ENCODE measurements around the gene RPL18A.

Gene RPL18A

DNA sequence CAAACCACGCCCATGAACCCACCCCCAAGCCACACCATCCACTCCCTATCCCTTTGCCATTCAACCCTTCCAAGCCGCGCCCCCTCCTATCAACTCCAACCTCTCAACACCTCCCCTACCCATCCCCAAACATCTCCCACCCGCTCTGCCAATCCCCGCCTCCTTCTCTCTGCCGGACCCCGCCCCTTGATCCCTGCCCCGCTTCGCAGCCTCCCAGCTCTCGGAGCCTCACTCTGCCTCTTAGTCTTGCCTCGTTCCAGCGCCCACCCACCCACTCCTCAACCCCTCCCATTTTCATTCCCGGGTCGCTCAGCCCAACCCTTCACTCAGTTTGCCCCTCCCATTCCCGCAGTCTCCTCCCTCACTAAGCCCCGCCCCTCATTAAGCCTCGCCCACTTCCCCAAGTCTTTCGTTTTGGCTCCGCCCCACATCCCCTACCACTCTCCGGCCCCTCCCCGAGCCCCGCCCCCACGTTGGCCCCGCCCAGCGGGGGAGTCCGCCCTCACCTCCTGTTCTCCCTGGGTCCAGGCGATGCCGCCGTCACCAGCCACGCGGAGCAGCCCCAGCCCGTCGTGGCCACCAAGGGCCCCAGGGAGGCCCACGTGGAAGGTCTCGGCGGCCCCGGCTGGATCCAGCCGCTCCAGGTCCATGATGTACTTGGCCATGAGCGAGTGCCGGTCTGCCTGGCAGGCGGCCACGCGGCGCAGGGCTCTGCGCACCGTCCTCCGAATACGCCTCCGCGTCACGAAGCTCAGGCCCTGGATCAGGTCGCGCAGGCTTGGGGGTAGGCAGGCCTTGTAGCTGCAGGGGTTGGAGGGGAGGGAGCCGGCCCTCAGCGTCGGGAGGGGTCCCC lies 17.7 kb upstream of the RPL18A start:
- DNase-seq = peak; percentile 96

DNA sequence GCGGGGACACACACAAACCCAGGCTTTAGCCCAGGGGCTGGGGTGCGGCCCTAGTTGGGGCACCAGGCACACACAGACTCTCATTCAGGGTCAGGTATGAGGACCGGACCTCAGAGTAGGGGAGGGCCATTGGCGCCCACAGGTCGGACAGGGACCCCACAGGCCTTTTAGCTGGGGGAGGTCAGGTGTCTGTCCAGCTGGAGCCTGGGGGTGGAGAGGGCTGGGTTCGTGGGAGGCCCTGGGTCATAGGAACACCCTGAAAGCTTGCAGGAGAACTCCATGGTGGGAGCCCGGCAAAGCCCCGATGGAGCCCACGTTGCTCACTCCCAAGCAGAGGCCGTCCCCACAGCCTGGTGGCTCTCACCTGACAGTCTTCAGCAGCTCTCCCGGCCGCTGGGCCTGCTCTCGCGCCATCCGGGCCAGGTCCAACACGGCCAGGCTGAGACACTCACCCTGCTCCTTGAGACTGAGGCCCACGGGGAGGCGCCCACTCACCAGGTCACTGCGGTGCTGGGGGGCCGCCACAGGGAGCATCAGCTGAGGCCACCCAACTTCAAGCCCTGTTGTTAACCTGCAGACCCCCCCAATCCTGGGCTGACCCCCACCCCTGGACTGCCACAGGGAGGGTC lies 16.9 kb upstream of the RPL18A start:
- DNase-seq = no peak

DNA sequence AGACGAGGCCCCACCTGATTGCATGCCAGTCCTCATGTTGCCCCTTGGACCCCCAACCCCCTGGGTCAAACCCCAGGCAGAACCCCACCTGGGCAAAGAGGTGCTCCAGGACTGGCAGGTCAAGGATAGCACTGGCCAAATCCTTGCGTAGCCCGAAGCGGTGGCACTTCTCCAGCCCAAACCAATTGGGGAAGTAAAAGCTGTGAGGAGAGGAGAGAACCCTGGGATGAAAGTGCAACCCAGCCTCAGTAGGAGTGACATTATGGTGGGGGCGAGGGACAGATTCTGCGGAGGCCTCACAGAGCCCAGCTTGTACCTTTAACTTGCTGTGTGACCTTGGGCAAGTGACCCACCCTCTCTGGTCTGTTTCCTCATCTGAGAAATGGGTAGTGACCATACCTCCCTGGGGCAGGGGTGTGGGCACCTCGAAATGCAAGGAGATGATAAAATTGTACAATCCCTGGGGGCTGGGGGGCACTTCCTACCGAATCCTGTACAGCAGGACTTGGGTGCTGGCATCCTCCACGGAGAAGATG lies 16.4 kb upstream of the RPL18A start:
- no peak for DNase-seq

DNA sequence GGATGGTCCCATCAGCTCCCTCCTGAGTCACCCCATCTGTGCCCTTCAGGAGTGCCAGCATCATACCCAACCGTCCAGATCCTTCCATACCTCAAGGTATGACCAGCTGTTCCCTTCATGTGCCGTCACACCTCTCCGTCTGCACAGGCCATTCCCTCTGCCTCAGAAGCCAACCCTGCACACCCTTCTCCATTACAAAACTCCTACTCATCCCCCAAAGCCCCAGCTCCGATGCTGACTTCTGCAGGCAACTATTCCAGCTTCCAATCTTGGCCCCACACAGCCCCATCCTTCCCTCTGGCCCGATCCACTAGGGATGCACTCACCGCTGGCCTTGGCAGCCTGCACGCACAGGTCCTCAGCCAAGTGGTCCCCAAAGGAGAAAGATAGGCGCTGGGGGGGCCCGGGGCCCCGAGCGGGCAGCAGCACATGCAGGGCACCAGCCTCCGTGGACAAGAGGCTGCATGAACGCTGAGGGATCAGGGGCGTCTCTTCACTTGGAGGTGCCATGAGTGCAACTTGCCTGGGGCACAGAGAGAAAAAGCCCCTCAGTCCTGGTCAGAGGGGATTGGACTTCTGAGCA lies 15.7 kb upstream of the RPL18A start:
- no peak for DNase-seq

DNA sequence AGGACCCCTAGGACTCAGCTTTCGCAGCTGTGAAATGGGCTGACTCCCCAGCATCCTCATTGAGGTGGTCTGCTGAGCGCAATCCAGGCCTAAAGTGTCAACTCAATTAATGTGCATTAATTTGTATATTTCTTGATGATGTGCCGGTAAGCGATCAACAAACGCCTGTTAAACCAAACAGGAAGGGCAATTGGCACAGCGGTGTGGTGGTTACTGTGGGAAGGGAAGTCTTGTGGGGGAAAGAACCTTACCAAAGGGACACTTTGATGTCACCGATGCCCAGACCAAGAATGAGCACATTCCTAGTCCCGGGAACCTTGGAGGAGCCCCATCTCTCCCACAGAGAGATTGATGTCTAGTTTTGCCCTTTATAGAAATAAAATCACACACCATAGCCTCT lies 13.6 kb upstream of the RPL18A start:
- no peak for DNase-seq

DNA sequence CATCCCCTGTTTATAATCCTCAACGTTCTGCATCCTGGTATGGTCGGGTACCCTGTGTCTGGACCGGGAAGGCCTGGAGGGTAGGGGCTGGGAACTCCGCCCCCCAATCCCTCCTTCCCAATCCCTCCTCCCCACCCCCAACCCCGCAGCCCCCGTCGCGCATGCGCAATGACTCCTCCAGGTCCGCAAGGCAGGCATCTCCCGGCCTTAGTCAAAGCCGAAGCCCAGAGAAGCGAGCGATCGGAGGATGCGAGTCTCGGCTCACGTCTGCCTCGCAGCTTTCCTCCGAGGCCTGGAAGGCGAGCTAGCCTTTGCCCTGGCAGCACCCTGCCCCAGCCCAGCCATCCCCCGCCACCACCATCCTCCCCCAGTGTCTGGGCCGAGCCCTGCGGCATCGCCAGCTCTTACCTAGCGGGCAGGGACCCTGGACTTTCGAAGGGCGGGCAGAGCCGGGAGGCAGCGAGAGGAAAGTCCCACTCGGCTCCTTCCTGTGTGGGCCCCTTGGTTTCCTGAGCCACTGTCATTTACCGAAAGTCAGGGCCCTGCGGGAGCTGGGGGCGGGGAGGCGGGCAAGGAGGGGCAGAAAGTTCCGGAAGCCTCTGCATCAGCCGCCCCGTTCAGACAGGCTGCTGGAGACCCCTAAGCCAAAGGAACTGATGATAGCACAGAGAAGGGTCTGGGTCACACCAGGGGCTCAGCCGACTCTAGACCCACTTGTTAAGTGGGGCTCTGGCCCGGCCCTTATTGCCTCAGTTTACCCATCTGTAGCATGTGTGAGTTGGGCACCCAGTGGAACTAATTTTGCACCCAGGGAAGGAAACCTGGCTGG lies 12.0 kb upstream of the RPL18A start, which contains the start of gene JAK3:
TSS of gene JAK3 (minus strand) at position 445 of the 829 bp plus-strand sequence. CDS start 3,565 bp downstream, outside the sequence.
- no peak for DNase-seq

DNA sequence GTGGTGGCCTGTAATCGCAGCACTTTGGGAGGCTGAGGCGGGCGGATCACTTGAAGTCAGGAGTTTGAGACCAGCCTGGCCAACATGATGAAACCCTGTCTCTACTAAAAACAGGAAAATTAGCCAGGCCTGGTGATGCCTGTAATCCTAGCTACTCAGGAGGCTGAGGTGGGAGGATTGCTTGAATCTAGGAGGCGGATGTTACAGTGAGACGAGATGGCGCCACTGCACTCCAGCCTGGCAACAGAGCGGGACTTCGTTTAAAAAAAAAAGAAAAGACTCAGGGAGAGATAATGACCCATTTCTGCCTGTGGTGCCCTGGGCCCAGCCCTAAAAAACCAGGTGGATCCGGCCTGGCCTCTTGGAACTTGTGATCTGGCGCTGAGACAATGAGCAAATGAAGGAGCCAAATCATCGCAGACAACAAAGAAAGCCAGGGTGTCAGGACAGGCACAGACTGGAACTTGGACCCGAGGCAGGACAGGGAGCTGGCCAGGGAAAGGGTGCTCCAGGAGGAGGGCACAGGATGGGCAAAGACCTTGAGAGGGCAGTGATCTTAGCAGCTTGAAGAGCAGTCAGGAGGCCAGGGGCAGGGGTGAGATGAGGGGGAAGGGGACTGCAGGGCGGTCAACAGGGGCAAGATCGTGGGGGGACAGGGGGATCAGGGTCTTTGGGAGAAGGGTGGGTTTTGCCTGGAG lies 11.0 kb upstream of the RPL18A start:
- DNase-seq = no peak

DNA sequence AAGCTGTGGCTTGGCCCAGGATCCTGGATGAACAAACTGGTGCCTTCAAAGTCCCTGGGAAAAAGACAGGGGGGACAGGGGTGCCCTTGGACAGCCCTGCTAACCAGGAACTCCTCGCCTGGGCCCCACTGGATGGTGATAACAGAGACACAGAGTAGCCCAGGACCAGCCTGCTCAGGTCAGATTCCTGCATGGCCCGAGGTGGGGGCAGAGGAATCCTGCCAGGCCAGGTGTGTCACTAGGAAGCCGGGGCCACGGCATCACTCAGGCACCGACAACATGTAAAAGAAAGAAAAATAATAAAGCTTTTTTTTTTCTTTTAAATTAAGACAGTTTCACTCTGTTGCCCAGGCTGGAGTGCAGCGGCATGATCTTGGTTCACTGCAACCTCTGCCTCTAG lies 5.6 kb upstream of the RPL18A start:
- no peak for DNase-seq

DNA sequence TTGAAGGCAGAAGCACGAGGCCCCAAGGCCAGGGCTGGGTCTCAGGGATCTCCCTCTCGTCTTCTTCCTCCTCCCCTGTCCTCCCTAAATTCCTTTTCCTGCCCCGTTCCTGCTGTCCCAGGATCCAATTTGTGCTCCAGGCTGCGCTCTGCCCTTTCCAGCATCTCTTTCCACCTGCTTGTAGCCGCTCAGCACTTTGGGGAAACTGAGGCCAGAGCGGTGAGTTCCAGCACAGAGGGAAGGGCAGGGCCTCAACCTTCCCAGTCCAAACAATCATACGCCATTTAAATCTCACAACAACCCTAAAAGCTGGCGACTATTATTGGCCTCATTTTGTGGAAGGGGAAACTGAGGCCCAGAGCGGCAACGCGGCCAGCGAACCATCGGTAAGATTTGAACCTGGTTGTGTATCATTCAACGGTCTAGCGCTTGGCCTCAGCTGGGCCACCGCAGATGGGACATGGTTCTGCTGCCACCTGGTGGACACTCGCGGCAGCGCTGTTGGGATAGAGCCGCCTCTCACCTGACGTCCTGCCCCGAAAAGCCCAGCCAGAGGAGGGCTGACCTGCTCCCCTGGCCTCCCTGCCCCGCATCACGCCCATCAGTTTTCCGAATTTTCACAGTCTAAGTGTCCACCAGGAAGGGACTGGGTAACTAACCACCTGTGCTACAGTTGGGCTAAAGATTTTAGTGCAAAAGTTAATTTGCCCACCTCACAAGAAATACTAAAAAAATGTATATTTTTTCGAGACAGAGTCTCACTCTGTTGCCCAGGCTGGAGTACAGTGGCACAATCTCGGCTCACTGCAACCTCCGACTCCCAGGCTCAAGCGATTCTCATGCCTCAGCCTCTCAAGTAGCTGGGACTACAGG lies 4.2 kb upstream of the RPL18A start:
- peak; percentile 66 for DNase-seq

DNA sequence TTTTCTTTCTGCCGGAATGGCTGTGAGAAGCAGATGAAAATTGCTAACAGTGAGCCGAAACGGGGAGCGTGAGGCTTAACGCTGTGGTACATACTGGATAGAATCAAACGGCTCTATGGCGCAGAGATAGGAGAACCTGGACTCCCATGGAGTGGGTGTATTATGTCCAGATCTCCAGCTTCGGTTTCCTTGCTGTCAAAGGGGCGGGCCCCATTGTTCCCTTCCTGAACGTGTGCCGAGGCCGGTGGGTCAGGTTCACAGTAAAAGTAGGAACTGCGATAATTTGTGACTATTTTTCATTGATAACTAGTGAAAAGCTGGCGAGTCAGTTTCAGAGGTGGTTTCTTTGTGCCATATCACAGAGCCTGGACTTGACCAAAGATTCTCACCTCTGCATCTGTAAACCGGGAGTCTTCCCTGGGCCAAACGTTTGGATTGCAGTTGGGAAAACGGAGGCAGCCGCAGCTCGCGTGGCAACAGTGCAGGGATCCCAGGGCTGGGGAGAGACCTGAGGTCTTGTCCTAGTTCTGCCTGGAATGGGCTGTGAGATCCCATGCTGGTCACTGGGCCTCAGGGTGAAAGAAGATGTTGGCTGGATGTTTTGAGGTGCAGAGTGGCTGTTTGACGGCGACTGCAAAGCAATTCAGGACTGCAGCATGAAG lies 752 bp downstream of the RPL18A start:
- DNase-seq = no peak

DNA sequence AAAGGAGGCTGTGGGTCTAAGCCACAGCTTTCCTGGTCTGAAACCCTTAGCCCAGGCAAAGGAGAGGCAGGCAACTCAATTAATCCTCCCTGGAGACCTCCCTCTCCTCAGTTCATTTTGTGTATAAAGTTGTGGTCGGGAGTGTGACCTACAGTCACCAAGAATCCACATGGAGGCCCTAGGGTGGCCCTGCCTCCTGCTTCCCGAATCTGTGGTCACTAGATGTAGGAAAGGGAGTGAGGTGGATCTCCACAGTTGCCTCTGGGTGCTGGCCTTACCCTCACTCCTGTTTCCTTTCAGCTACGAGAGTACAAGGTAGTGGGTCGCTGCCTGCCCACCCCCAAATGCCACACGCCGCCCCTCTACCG lies 1.3 kb downstream of the RPL18A start:
- no peak for DNase-seq

DNA sequence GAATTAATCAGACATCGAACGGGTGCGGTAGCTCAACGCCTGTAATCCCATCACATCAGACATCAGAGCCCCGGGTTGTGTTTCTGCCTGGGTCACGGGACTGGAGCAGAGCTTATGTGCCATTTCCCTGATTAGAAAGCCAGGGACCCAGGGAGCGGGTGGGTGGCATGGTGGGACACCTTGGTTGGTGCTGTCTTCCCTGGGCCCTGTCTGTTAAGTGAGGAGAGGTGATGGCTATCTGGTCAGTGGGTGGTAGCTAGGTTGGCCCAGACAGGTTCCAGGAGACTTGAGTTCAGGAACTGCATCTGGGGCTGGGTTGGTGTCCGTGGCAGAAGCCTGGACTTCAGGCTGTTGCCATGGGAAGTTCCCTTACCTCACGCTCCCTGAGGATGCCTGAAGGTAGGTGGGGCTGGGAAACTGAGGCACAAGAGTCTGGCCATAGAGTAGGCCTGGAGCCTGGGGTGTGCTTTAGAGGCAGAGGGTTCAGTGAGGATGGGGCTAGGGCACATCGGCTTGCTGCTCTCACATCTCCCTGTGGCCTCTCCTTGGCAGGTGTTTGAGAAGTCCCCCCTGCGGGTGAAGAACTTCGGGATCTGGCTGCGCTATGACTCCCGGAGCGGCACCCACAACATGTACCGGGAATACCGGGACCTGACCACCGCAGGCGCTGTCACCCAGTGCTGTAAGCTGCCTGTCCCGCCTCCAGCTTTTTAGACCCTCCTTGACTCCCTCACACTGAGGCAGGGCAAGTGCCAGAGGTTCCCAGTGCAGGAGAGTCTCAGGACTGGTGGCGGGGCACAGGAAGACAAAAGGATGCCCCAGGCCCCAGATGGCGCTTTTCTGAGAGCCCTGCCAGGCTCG lies 2.1 kb downstream of the RPL18A start:
- DNase-seq = no peak

DNA sequence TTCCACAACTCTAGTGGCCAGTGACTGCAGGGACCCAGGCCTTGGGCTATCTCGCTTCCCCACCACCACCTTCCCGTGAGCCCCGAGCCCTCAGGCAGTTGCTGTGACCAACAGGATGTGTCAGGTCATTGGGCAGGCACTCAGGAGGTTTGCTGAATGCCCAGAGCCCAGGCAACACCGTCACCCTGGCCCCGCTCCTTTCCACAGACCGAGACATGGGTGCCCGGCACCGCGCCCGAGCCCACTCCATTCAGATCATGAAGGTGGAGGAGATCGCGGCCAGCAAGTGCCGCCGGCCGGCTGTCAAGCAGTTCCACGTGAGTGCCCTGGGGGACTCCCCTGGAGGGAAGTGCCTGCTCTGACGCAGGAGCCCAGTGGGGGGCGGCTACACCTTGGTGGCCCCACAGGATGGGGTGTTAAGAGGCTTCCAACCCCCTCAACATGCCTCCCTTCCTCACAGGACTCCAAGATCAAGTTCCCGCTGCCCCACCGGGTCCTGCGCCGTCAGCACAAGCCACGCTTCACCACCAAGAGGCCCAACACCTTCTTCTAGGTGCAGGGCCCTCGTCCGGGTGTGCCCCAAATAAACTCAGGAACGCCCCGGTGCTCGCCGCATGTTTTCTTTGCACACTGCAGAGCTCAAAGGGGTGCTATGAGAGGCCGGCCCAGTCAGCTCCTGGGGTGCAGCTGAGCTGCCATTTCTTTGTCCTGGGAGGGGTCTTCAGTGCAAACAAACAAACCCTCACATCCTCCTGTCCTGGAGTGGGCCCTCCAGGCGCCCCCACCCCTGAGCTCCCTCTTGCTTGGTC lies 3.2 kb downstream of the RPL18A start:
- no peak for DNase-seq

DNA sequence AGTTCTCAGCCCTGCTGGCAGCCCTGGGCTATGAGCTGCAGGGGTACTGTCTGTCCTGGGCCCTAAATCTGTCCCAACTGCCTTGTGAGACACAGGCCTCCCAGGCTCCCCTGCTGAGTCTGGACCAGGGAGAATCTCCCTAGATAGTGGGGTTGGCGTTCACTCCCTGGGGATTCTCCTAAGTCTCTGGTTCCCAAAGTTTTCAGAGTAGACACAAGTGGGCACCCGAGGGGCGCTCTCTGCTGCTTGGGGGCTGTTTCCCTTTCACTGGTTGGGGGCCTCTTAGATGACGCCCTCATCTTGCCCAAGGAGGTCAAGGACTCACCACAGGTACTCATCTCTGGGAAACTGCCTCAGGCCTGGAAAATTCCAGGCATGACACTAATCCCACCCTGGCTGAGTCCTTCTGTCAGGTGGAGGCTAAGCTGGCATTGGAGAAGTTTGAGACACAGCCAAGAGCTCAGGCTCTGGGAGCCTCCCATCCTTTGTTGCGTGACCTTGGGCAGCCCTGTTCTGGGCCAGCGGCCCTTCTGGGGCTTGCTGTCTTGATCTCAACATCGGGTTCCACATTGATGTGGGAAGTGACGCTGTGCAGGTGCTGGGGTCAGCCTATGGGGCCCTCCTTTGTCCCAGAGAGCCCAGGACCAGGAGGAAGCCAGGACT lies 3.9 kb downstream of the RPL18A start:
- DNase-seq = no peak

DNA sequence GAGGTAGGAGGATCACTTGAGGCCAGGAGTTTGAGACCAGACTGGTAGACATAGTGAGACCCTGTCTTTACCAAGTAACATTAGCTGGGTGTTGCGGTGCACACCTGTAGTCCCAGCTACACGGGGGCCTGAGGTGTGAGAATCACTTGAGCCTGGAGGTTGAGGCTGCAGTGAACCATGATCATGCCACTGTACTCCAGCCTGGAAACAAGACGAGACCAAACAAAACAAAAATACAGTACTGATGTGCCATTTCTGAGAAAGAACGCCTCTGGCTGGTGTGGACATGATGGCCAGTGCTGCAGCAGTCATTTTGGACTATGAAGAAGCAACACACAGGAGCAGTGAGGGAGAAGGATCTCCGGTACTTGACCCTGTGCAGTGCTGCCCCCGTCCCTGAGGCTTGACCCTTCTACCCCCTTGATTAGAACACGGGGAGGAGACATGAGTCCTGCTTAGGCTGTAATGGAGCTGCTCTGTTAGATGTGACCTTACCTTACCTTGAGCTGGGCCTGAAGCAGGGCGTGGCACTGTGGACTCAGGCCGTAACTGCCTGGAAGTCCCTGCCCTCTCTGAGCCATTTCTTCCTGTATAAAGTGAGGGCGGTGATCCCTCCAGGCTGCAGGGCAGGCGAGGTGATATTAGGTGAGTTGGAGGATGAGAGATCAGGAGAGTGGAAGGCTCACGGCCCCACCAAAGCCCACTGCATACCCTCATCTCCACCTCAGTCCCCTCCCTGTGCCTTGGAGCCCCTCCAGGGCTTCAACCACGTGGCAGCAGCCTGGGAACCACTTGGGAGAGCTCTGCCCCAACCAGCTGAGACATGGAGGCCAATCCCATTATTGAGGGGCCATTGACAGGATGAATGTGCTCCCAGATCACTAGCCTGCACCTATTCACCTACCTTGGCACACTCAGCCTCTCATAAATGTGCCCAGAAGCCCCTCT lies 5.9 kb downstream of the RPL18A start:
- no peak for DNase-seq

DNA sequence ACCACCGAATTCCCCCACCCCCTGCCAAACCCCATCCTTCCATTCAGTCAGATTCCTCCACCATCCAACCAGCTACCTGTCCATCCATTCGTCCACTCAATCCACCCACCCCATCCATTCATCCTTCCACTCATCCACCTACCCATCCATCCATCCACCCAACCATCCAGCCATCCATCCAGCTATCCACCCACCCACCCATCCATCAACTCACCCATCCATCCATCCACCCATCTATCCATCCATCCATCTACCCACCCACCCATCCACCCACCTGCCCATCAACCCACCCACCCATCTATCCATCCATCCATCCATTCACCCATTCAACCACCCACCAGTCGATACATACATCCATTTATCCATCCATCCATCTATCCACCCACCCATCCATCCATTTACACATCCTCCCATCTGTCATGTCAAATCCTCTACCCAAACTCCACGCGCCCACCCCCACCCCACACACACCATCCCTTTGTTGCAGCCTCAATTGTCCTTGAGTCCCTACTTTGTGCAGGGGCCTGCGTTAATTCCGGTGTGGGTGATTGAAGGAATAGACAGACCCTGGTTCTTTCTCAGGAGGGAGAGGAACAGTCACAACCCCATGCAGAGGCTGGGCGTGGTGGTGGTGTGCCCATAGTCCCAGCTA lies 6.7 kb downstream of the RPL18A start:
- DNase-seq = no peak

Measured in NCI-H1105 (cell line).